ENCODE measurements around the gene ABHD14A.

ABHD14A gene

GRCh38 chr3:51958603-51959521 is 16.0 kb upstream of the ABHD14A start:
- Histone ChIP-seq H3K4me2 (ENCODE audit: low read depth, low read length, poor library complexity, severe bottlenecking) (no peak overlapping the region), H3K9me3 (ENCODE audit: insufficient read depth, low read length) (no peaks in the 10 kb centered on the region), H3K9ac (ENCODE audit: low read length) (no peak overlapping the region), H3F3A (ENCODE audit: insufficient read depth) (no peaks in the 10 kb centered on the region), H3K4me3 (ENCODE audit: insufficient read depth, low read length, poor library complexity, severe bottlenecking) (no peak overlapping the region), H3K27me3 (ENCODE audit: low read length) (no peaks in the 10 kb centered on the region), H3K27ac (ENCODE audit: low read depth, low read length) (no peak overlapping the region), H2AFZ (ENCODE audit: low read depth, low read length, severe bottlenecking) (no peak overlapping the region), H3K79me2 (ENCODE audit: insufficient read depth, low read length) (no peaks in the 10 kb centered on the region), H3K36me3 (ENCODE audit: low read length) (no peaks in the 10 kb centered on the region), H3K9me2 (replicated peaks; ENCODE audit: insufficient read depth, low read length) (no peaks in the 10 kb centered on the region), H4K20me1 (ENCODE audit: low read depth, low read length) (no peaks in the 10 kb centered on the region)
- TF ChIP-seq EZH2phosphoT487 (conservative IDR thresholded peaks at IDR 0.05; ENCODE audit: low read length), result no peak
- TF ChIP-seq, protein P1, sequence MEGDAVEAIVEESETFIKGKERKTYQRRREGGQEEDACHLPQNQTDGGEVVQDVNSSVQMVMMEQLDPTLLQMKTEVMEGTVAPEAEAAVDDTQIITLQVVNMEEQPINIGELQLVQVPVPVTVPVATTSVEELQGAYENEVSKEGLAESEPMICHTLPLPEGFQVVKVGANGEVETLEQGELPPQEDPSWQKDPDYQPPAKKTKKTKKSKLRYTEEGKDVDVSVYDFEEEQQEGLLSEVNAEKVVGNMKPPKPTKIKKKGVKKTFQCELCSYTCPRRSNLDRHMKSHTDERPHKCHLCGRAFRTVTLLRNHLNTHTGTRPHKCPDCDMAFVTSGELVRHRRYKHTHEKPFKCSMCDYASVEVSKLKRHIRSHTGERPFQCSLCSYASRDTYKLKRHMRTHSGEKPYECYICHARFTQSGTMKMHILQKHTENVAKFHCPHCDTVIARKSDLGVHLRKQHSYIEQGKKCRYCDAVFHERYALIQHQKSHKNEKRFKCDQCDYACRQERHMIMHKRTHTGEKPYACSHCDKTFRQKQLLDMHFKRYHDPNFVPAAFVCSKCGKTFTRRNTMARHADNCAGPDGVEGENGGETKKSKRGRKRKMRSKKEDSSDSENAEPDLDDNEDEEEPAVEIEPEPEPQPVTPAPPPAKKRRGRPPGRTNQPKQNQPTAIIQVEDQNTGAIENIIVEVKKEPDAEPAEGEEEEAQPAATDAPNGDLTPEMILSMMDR (IDR thresholded peaks at IDR 0.05; ENCODE audit: insufficient read depth, low read length, poor library complexity, severe bottlenecking), result no peak

GRCh38 chr3:51959651-51960050 is 15.2 kb upstream of the ABHD14A start:
- TF ChIP-seq, protein P1 (IDR thresholded peaks at IDR 0.05; ENCODE audit: insufficient read depth, low read length, poor library complexity, severe bottlenecking), result no peak
- TF ChIP-seq EZH2phosphoT487 (conservative IDR thresholded peaks at IDR 0.05; ENCODE audit: low read length), result no peak
- no peaks in the 10 kb centered on the region for H3K9me3 ChIP-seq (ENCODE audit: insufficient read depth, low read length)
- H3K4me3 ChIP-seq (ENCODE audit: insufficient read depth, low read length, poor library complexity, severe bottlenecking), result no peak overlapping the region
- no peaks in the 10 kb centered on the region for H4K20me1 ChIP-seq (ENCODE audit: low read depth, low read length)
- H3K9ac ChIP-seq (ENCODE audit: low read length), result no peak overlapping the region
- H3K27ac ChIP-seq (ENCODE audit: low read depth, low read length), result no peak overlapping the region
- H3K79me2 ChIP-seq (ENCODE audit: insufficient read depth, low read length), result no peaks in the 10 kb centered on the region
- no peaks in the 10 kb centered on the region for H3K9me2 ChIP-seq (replicated peaks; ENCODE audit: insufficient read depth, low read length)
- no peaks in the 10 kb centered on the region for H3F3A ChIP-seq (ENCODE audit: insufficient read depth)
- H3K36me3 ChIP-seq (ENCODE audit: low read length), result no peaks in the 10 kb centered on the region
- H2AFZ ChIP-seq (ENCODE audit: low read depth, low read length, severe bottlenecking), result no peak overlapping the region
- no peak overlapping the region for H3K4me2 ChIP-seq (ENCODE audit: low read depth, low read length, poor library complexity, severe bottlenecking)
- H3K27me3 ChIP-seq (ENCODE audit: low read length), result no peaks in the 10 kb centered on the region

DNA sequence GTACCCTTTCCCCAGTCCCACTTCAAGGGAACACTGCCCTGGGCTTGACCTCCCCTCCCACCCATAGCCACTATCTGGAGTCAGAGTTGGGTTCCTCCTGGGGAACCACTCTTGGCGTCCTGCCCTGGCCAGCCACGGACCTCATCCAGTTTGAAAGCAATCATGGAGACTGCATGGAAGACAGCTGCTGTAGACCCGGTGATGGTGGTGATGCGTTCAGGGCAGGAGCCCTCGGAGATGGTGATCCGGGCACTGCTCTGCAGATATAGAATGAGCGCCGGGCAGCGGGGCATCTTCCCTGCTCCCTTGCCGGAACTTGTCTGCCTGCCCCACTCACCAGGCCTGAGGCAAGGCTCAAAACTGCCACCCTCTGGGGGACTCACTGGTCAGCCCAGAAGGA is 14.5 kb upstream of the ABHD14A start:
- Histone ChIP-seq H3K9ac (ENCODE audit: low read length) (no peak overlapping the region), H4K20me1 (ENCODE audit: low read depth, low read length) (no peaks in the 10 kb centered on the region), H3K79me2 (ENCODE audit: insufficient read depth, low read length) (no peaks in the 10 kb centered on the region), H3K27me3 (ENCODE audit: low read length) (no peaks in the 10 kb centered on the region), H3K27ac (ENCODE audit: low read depth, low read length) (no peak overlapping the region), H3K4me3 (ENCODE audit: insufficient read depth, low read length, poor library complexity, severe bottlenecking) (no peak overlapping the region), H2AFZ (ENCODE audit: low read depth, low read length, severe bottlenecking) (no peak overlapping the region), H3K9me2 (replicated peaks; ENCODE audit: insufficient read depth, low read length) (no peaks in the 10 kb centered on the region), H3K36me3 (ENCODE audit: low read length) (no peaks in the 10 kb centered on the region), H3K9me3 (ENCODE audit: insufficient read depth, low read length) (no peaks in the 10 kb centered on the region), H3K4me2 (ENCODE audit: low read depth, low read length, poor library complexity, severe bottlenecking) (no peak overlapping the region), H3F3A (ENCODE audit: insufficient read depth) (no peaks in the 10 kb centered on the region)
- TF ChIP-seq EZH2phosphoT487 (conservative IDR thresholded peaks at IDR 0.05; ENCODE audit: low read length), result no peak
- TF ChIP-seq, protein P1 (IDR thresholded peaks at IDR 0.05; ENCODE audit: insufficient read depth, low read length, poor library complexity, severe bottlenecking), result no peak

Measured in SU-DHL-6 (cell line).